Subcutaneous adipose tissue (tissue), 4 donors: Measurements from ENCODE around the gene DLL3. TPM values are rescaled to one million over a fixed set of nuclear protein-coding genes. Genes with fewer than 3 reads are reported as not detected.

Source experiments
- CTCF ChIP-seq: fragments of 450-650 bp; IDR thresholded peaks from one replicate; pipeline ENCODE4 v1.5.1; 2016; ENCODE audit warnings: low read depth, mild to moderate bottlenecking, control low read depth, antibody characterized with exemption, moderate library complexity
- total RNA-seq, 4 donors: library from RNA; depleted of rRNA; stranded (reverse); fragments of >200 nt; gene quantifications; one replicate each; pipeline ENCODE4 v1.1.0, GENCODE V29; 2016

Gene DLL3
- total RNA-seq, 4 donors from 2014 or later, result not detected

- TF ChIP-seq CTCF, result no peak
Measured at GRCh38 chr19:39524495-39524894, 25.7 kb downstream of the DLL3 start.

GRCh38 chr19:39525205-39525604 lies 26.5 kb downstream of the DLL3 start:
- no peak for TF ChIP-seq CTCF

- no peak for TF ChIP-seq CTCF
Measured at GRCh38 chr19:39531834-39532232, 33.1 kb downstream of the DLL3 start.

GRCh38 chr19:39532233-39533002 lies 33.7 kb downstream of the DLL3 start, which contains the start of gene EID2B:
Gene EID2B (minus strand): TSS chr19:39532852. CDS start chr19:39532802, 50 bp downstream.
- TF ChIP-seq CTCF, result no peak

- no peak for TF ChIP-seq CTCF
Measured at GRCh38 chr19:39533003-39533512, 34.3 kb downstream of the DLL3 start.

- no peak for TF ChIP-seq CTCF
Measured at GRCh38 chr19:39533791-39534190, 35.0 kb downstream of the DLL3 start.

- no peak for TF ChIP-seq CTCF
Measured at GRCh38 chr19:39539165-39539517, 40.4 kb downstream of the DLL3 start.
